Transverse colon (tissue), 3 donors: ENCODE results near the gene NDUFA12.

ENCODE experiments used
- CTCF ChIP-seq, 5 experiments: fragments of 200-600 bp in 3 of 5; fragments of 450-650 bp in 2 of 5; sonication (generic) in 3 of 5; IDR thresholded peaks; 1 replicate in 2 of 5; 2 replicates in 3 of 5; pipeline ENCODE4 v1.5.1; 2016 to 2017; ENCODE audit warnings: antibody characterized with exemption in 5 of 5, inconsistent platforms in 3 of 5, mild to moderate bottlenecking in 2 of 5, moderate library complexity in 1 of 5
- POLR2A ChIP-seq: fragments of 450-650 bp; IDR thresholded peaks from one replicate; pipeline ENCODE4 v1.6.1; 2016; ENCODE audit warnings: antibody characterized with exemption, mild to moderate bottlenecking, moderate library complexity

- TF ChIP-seq CTCF (IDR thresholded peaks at IDR 0.05) (peak in 2 of 5 experiments; percentile 10 to 27), POLR2A (no peak)
Observed at GRCh38 chr12:94980577-94980976, 22.9 kb downstream of the NDUFA12 start.
